COLO668 (cell line): ENCODE data around the gene LRRC55.

Experiments used
- DNase-seq: peaks from one replicate; lab custom pipeline; 2025; ENCODE audit not compliant: unreplicated experiment; lab: John Stamatoyannopoulos, UW

The LRRC55 gene

GRCh38 chr11:57200917-57201316 lies 19.2 kb downstream of the LRRC55 start:
- no peak for DNase-seq

GRCh38 chr11:57202281-57202680 lies 20.5 kb downstream of the LRRC55 start:
- DNase-seq: no peak

- no peak for DNase-seq
Observed at GRCh38 chr11:57203359-57203758, 21.6 kb downstream of the LRRC55 start.

- DNase-seq: no peak
Observed at GRCh38 chr11:57203882-57204480, 22.2 kb downstream of the LRRC55 start.

- no peak for DNase-seq
Observed at GRCh38 chr11:57205041-57205641, 23.4 kb downstream of the LRRC55 start.

- DNase-seq: no peak
Observed at GRCh38 chr11:57207168-57207567, 25.4 kb downstream of the LRRC55 start.

GRCh38 chr11:57210781-57211180 lies 29.0 kb downstream of the LRRC55 start:
- DNase-seq: no peak

- no peak for DNase-seq
Observed at GRCh38 chr11:57213342-57214097, 31.8 kb downstream of the LRRC55 start.

- no peak for DNase-seq
Observed at GRCh38 chr11:57214098-57214417, 32.3 kb downstream of the LRRC55 start.

GRCh38 chr11:57214494-57214893 lies 32.7 kb downstream of the LRRC55 start:
- DNase-seq: no peak

- DNase-seq: no peak
Observed at GRCh38 chr11:57216463-57216862, 34.7 kb downstream of the LRRC55 start.

GRCh38 chr11:57217053-57217452 lies 35.3 kb downstream of the LRRC55 start:
- no peak for DNase-seq

GRCh38 chr11:57219021-57219627 lies 37.4 kb downstream of the LRRC55 start:
- DNase-seq: no peak

- DNase-seq: no peak
Observed at GRCh38 chr11:57222239-57222638, 40.5 kb downstream of the LRRC55 start.

- DNase-seq: no peak
Observed at GRCh38 chr11:57223601-57224000, 41.8 kb downstream of the LRRC55 start.

GRCh38 chr11:57224128-57224527 lies 42.4 kb downstream of the LRRC55 start:
- no peak for DNase-seq

- DNase-seq: no peak
Observed at GRCh38 chr11:57224537-57224936, 42.8 kb downstream of the LRRC55 start.

GRCh38 chr11:57228600-57228999 lies 46.8 kb downstream of the LRRC55 start:
- no peak for DNase-seq

GRCh38 chr11:57230316-57230715 lies 48.6 kb downstream of the LRRC55 start:
- no peak for DNase-seq

- no peak for DNase-seq
Observed at GRCh38 chr11:57230791-57231538, 49.2 kb downstream of the LRRC55 start.

GRCh38 chr11:57231539-57232253 lies 49.9 kb downstream of the LRRC55 start:
- no peak for DNase-seq
